A549 (cell line): Measurements from ENCODE around the gene G6PC1. TPM values are rescaled to one million over a fixed set of nuclear protein-coding genes. Genes with fewer than 3 reads are reported as not detected.
"Not testable (repeated sequence)": the region's sequence is repeated elsewhere in the genome, so short reads cannot be mapped to it uniquely, and the experiment has no call there.

Source experiments
- ATAC-seq, 2 experiments: fragments of 200-7000 bp in 1 of 2; fragments of >200 bp in 1 of 2; cut with Nextera tagmentation in 1 of 2; cut with Tn5 transposase in 1 of 2; 3 replicates each; pipeline versions ENCODE4 v1.8.0 to v1.9.1; 2018 to 2020; ENCODE audit warnings: mild to moderate bottlenecking in 1 of 2, moderate library complexity in 1 of 2
- CTCF ChIA-PET: fragments of 300-600 bp; sonication (Branson Sonifier 250); formaldehyde crosslinking; extraction: SDS; loops from one replicate; lab custom pipeline; 2021; ENCODE audit warnings: antibody characterized with exemption, inconsistent platforms; lab: Yijun Ruan, JAX
- POLR2A ChIA-PET: fragments of 350-600 bp; formaldehyde crosslinking; extraction: SDS; loops from one replicate; lab custom pipeline; 2021; ENCODE audit warnings: antibody characterized with exemption, inconsistent platforms; lab: Yijun Ruan, JAX
- DNase-seq, 2 experiments: peaks; one replicate each; pipeline versions ENCODE4 v3.0.0 to v3.0.0-alpha.2; 2011 to 2016; ENCODE audit warnings: low read depth in 1 of 2, low spot score in 1 of 2
- FAIRE-seq: peaks from 2 replicates; lab custom pipeline; 2011; peaks lifted over from hg19 to GRCh38; lab: Jason Lieb, UNC
- H3K27ac ChIP-seq, 2 experiments: fragments of >200 bp; sonication (Bioruptor Twin); formaldehyde crosslinking; 3 replicates each; pipeline ENCODE4 v1.5.1; 2016 to 2017
- H3K4me1 ChIP-seq: fragments of >200 bp; sonication (Bioruptor Twin); formaldehyde crosslinking; 3 replicates; pipeline ENCODE4 v1.6.1; 2016
- H3K4me2 ChIP-seq: fragments of >200 bp; sonication (Bioruptor Twin); formaldehyde crosslinking; 3 replicates; pipeline ENCODE4 v1.6.1; 2016
- H3K4me3 ChIP-seq: fragments of >200 bp; sonication (Bioruptor Twin); formaldehyde crosslinking; 3 replicates; pipeline ENCODE4 v1.5.1; 2016
- H3K9me3 ChIP-seq: fragments of >200 bp; sonication (Bioruptor Twin); formaldehyde crosslinking; 3 replicates; pipeline ENCODE4 v1.6.1; 2016
- E2F6 ChIP-seq: IDR thresholded peaks from 2 replicates; pipeline ENCODE4 v1.6.1; 2012; ENCODE audit warnings: low read depth, borderline replicate concordance
- EP300 ChIP-seq, 2 experiments: fragments of >200 bp; sonication (Bioruptor Twin); formaldehyde crosslinking; IDR thresholded peaks; 2 replicates in 1 of 2; 3 replicates in 1 of 2; pipeline ENCODE4 v1.6.1; 2016 to 2017
- GATA3 ChIP-seq: IDR thresholded peaks from 2 replicates; pipeline ENCODE4 v1.6.1; 2012; ENCODE audit warnings: borderline replicate concordance
- MAFK ChIP-seq: fragments of 450-650 bp; IDR thresholded peaks from 2 replicates; pipeline ENCODE4 v1.6.1; 2014; ENCODE audit not compliant: partially characterized antibody
- REST ChIP-seq: fragments of 200-600 bp; sonication (generic); IDR thresholded peaks from 2 replicates; pipeline ENCODE4 v1.6.1; 2016; ENCODE audit warnings: antibody characterized with exemption, mild to moderate bottlenecking, moderate library complexity
- SREBF2 ChIP-seq: fragments of 450-650 bp; IDR thresholded peaks from 2 replicates; pipeline ENCODE4 v1.6.1; 2014; ENCODE audit warnings: mild to moderate bottlenecking, moderate library complexity
- ZNF302 ChIP-seq: fragments of 250-450 bp; sonication (Bioruptor Pico); IDR thresholded peaks from 2 replicates; pipeline ENCODE4 v1.9.0; 2021; ENCODE audit warnings: inconsistent platforms, mild to moderate bottlenecking, moderate library complexity
- ZSCAN20 ChIP-seq: fragments of 250-450 bp; sonication (Bioruptor Pico); IDR thresholded peaks from 2 replicates; pipeline ENCODE4 v1.8.0; 2022; ENCODE audit warnings: mild to moderate bottlenecking, moderate library complexity
- WGBS: methylation state at CpG from one replicate; pipeline ENCODE4 v1.1.6; 2017; ENCODE audit errors: missing lambda C conversion rate; 5-methylcytosine and 5-hydroxymethylcytosine counted together
- polyA plus RNA-seq, 4 experiments: library from polyadenylated mRNA; depleted of rRNA in 3 of 4; stranded (reverse); fragments of >200 nt; fragmentation: RNase III in 1 of 4; extraction: RNeasy Plus Mini Kit Qiagen cat#74134 plus additional on column Dnase treatment in 1 of 4; gene quantifications; 2 replicates in 3 of 4; 3 replicates in 1 of 4; pipeline ENCODE4 v1.2.3, GENCODE V29; 2011 to 2017

The G6PC1 gene
- polyA plus RNA-seq, 2 of the 4 experiments (the other 2 are of a cell fraction): not detected

GRCh38 chr17:42913981-42914617 is 13.5 kb downstream of the G6PC1 start:
- ATAC-seq (peak in 1 of 2 experiments; percentile 47; a peak in 1 of 6 replicates), FAIRE-seq (no peak), DNase-seq (peak in 1 of 2 experiments; percentile 19)
- Histone ChIP-seq H3K27ac (no peak overlapping the region), H3K9me3 (no peaks in the 10 kb centered on the region), H3K4me3 (no peak overlapping the region), H3K4me2 (no peak overlapping the region), H3K4me1 (peaks cover 8% of the 10 kb centered on the region)
- TF ChIP-seq REST: no peak
- peak; percentile 20; the same call in 1 of the 2 replicates for TF ChIP-seq GATA3
- ChIA-PET POLR2A (no interaction called here), CTCF (interaction anchor here (0.7 to 3.1 kb wide), 6 partner anchors 9 to 85 kb away, joined by 3 to 23 read pairs (median 3); partner anchors contain the start of genes AOC2 and RPL27)
- WGBS: 59% methylated on average over 3 of the region's 3 CpGs

- peaks cover 10% of the 10 kb centered on the region for H3K4me1 ChIP-seq
- WGBS: 95% methylated on average over 6 of the region's 6 CpGs
- FAIRE-seq, H3K27ac ChIP-seq, H3K4me2 ChIP-seq, POLR2A ChIA-PET, DNase-seq, H3K4me3 ChIP-seq, ATAC-seq, H3K9me3 ChIP-seq: not testable (repeated sequence)
- CTCF ChIA-PET: interaction anchor here (1.1 kb wide), 1 partner anchor 23 kb away, joined by 3 read pairs; no protein-coding TSS in a partner anchor
Measured at GRCh38 chr17:42915288-42915687, 14.7 kb downstream of the G6PC1 start.

GRCh38 chr17:42916388-42917235 is 16.0 kb downstream of the G6PC1 start:
- ATAC-seq, H3K27ac ChIP-seq, DNase-seq, POLR2A ChIA-PET, FAIRE-seq, H3K4me3 ChIP-seq, H3K9me3 ChIP-seq, H3K4me2 ChIP-seq: not testable (repeated sequence)
- 75% methylated on average over 4 of the region's 4 CpGs for WGBS
- CTCF ChIA-PET: interaction anchor here (0.6 to 17.6 kb wide), 4 partner anchors 12 to 81 kb away, joined by 3 to 372 read pairs (median 18); partner anchors contain the start of genes AOC2 and AOC3
- peaks cover 10% of the 10 kb centered on the region for H3K4me1 ChIP-seq

- ChIA-PET POLR2A (no interaction called here), CTCF (interaction anchor here (0.6 to 17.6 kb wide), 4 partner anchors 11 to 80 kb away, joined by 3 to 372 read pairs (median 18); partner anchors contain the start of genes AOC2 and AOC3)
- H3K4me3 ChIP-seq: no peak overlapping the region
- no peaks in the 10 kb centered on the region for H3K9me3 ChIP-seq
- DNase-seq: no peak
- H3K4me1 ChIP-seq: peaks cover 10% of the 10 kb centered on the region
- ATAC-seq: no peak
- H3K4me2 ChIP-seq: no peak overlapping the region
- H3K27ac ChIP-seq: no peak overlapping the region
- FAIRE-seq: no peak
- no peak for TF ChIP-seq SREBF2
- TF ChIP-seq ZNF302: no peak
- no peak for TF ChIP-seq E2F6
- no peak for TF ChIP-seq MAFK
- TF ChIP-seq ZSCAN20: no peak
- TF ChIP-seq EP300 (IDR thresholded peaks at IDR 0.05): no peak
- WGBS: 80% methylated on average over 8 of the region's 8 CpGs
Measured at GRCh38 chr17:42917236-42917603, 16.6 kb downstream of the G6PC1 start.
